Measurements from ENCODE around the gene TLE1.

Gene TLE1

GRCh38 chr9:81665322-81665871, 23.9 kb downstream of the TLE1 start:
- no peak overlapping the region for H3K4me3 ChIP-seq (ENCODE audit: low read depth, low read length)
- no peak for DNase-seq (ENCODE audit: low read depth)
- no peak for TF ChIP-seq POLR2A (IDR thresholded peaks at IDR 0.05; ENCODE audit: extremely low read depth, insufficient read length)
- TF ChIP-seq CTCF (IDR thresholded peaks at IDR 0.05; ENCODE audit: low read depth, low read length) = no peak
- no peak for TF ChIP-seq MYC (IDR thresholded peaks at IDR 0.05; ENCODE audit: low read depth, low read length)
- no peak for TF ChIP-seq MAX (IDR thresholded peaks at IDR 0.05; ENCODE audit: low read depth, low read length)

- H3K4me3 ChIP-seq (ENCODE audit: low read depth, low read length) = no peak overlapping the region
- TF ChIP-seq MAX (IDR thresholded peaks at IDR 0.05; ENCODE audit: low read depth, low read length) = no peak
- no peak for DNase-seq (ENCODE audit: low read depth)
These were observed 24.6 kb downstream of the TLE1 start for GRCh38 chr9:81664638-81665222.

GRCh38 chr9:81661339-81661738, 28.0 kb downstream of the TLE1 start:
- DNase-seq (ENCODE audit: low read depth) = no peak
- H3K4me3 ChIP-seq (ENCODE audit: low read depth, low read length) = no peak overlapping the region
- TF ChIP-seq MYC (IDR thresholded peaks at IDR 0.05; ENCODE audit: low read depth, low read length) = no peak
- no peak for TF ChIP-seq CTCF (IDR thresholded peaks at IDR 0.05; ENCODE audit: low read depth, low read length)
- no peak for TF ChIP-seq POLR2A (IDR thresholded peaks at IDR 0.05; ENCODE audit: extremely low read depth, insufficient read length)
- no peak for TF ChIP-seq MAX (IDR thresholded peaks at IDR 0.05; ENCODE audit: low read depth, low read length)

GRCh38 chr9:81656871-81657337, 32.4 kb downstream of the TLE1 start:
- DNase-seq (ENCODE audit: low read depth) = no peak
- no peak overlapping the region for H3K4me3 ChIP-seq (ENCODE audit: low read depth, low read length)
- TF ChIP-seq MYC (IDR thresholded peaks at IDR 0.05; ENCODE audit: low read depth, low read length) (no peak), CTCF (IDR thresholded peaks at IDR 0.05; ENCODE audit: low read depth, low read length) (no peak), MAX (IDR thresholded peaks at IDR 0.05; ENCODE audit: low read depth, low read length) (no peak), POLR2A (IDR thresholded peaks at IDR 0.05; ENCODE audit: extremely low read depth, insufficient read length) (no peak)

- no peak for DNase-seq (ENCODE audit: low read depth)
- no peak overlapping the region for H3K4me3 ChIP-seq (ENCODE audit: low read depth, low read length)
- no peak for TF ChIP-seq MYC (IDR thresholded peaks at IDR 0.05; ENCODE audit: low read depth, low read length)
- no peak for TF ChIP-seq CTCF (IDR thresholded peaks at IDR 0.05; ENCODE audit: low read depth, low read length)
- no peak for TF ChIP-seq MAX (IDR thresholded peaks at IDR 0.05; ENCODE audit: low read depth, low read length)
- no peak for TF ChIP-seq POLR2A (IDR thresholded peaks at IDR 0.05; ENCODE audit: extremely low read depth, insufficient read length)
These were observed 33.3 kb downstream of the TLE1 start for GRCh38 chr9:81656004-81656403.

- no peak for DNase-seq (ENCODE audit: low read depth)
- no peak for TF ChIP-seq MYC (IDR thresholded peaks at IDR 0.05; ENCODE audit: low read depth, low read length)
- TF ChIP-seq CTCF (IDR thresholded peaks at IDR 0.05; ENCODE audit: low read depth, low read length) = no peak
- no peak for TF ChIP-seq POLR2A (IDR thresholded peaks at IDR 0.05; ENCODE audit: extremely low read depth, insufficient read length)
- no peak for TF ChIP-seq MAX (IDR thresholded peaks at IDR 0.05; ENCODE audit: low read depth, low read length)
- H3K4me3 ChIP-seq (ENCODE audit: low read depth, low read length) = no peak overlapping the region
These were observed 36.1 kb downstream of the TLE1 start for GRCh38 chr9:81653240-81653639.

Data from NB4 (cell line).